Urothelium cell line (cell line): ENCODE results near the gene NAA10.

Source experiments
- DNase-seq: peaks from one replicate; pipeline ENCODE4 v3.0.0; 2011; ENCODE audit warnings: low spot score, mixed read lengths
- FAIRE-seq: peaks from 2 replicates; lab custom pipeline; 2011; peaks lifted over from hg19 to GRCh38; lab: Jason Lieb, UNC

Gene NAA10

DNA sequence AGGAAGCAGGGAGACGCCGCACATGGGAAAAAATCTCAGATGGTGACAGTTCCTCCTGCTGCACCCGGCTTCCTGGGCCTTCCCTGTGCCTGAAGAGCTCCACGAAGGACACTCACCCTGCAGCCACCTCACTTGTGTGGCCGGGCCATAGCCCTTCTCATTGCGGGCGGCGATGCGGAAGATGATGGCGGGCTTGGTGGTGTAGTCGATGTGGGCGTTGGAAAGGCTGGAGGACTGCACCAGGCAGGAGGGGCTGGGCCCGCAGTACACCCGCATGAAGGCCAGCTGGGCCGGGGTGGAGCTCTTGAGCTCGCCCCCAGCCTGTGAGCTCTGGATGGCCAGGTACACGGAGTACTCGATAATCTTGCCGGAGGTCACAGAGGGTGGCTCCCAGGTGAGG lies 15.3 kb upstream of the NAA10 start:
- no peak for DNase-seq
- FAIRE-seq: no peak

DNA sequence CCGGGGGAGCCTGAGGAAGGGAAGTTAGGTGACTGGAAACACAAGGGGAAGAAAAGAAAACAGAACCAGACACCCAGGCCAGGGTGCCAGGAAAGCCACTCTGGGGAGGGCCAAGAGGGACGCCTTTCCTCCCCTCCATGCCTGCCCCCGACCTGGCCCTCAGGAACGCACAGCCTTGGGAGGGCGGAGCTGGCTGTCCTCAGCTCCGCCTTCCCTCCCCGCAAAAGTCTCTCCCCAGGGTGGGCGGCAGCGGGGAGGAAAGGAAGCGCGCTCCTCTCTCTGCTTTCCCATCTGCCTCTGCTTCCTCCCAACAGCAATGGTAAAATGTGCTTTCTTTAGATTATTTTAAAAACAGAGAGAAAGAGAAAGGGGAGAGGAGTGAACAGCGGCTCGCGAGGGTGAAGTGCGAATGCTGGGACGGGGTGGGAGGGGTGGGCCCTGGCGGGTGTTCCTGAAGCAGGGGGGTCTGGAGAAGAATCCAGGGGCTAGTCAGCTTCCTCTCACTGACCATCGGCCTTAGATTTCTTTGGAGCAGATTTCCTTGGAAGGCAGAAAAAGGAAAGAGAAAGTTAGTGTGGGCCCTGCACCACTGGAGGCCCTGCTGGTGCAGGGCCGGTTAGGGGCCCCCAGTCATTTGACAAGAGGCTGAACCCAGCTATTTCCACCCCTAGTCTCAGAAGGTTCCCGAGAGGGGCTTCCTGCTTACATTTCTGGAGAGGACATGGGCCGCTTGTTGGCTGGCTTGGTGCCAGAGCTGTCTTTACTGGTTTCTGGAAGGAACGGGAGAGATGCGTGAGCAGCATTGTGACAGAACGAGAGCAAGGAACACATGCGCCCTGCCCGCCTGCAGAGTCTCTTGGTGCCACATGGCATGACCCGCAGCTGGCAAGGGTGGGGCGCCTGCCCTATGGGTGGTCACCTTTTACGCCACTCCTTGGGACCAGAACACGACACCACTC lies 14.3 kb upstream of the NAA10 start:
- FAIRE-seq (no peak), DNase-seq (no peak)

DNA sequence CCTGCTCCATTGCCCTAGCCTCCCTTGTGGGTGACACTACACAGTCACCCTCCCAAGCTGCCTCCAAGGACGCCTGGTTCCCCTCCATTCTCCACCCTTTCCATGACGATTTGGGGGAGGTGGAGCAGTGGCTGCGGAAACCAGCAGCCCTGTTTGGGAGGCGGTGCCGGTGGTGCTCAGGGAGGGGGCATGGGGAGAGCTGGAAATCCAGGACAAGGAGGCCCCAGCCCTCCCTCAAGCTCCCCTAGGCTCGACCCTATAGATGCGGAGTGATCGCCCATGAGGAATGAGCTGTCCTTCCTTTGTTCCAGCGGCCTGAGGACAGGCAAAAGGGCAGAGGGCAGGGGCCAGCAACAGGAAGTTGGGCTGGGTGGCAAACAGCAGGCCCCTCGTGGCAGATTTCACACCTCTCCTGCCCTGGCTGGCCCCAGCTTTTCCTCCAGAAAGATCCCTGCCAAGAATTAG lies 13.2 kb upstream of the NAA10 start:
- no peak for FAIRE-seq

DNA sequence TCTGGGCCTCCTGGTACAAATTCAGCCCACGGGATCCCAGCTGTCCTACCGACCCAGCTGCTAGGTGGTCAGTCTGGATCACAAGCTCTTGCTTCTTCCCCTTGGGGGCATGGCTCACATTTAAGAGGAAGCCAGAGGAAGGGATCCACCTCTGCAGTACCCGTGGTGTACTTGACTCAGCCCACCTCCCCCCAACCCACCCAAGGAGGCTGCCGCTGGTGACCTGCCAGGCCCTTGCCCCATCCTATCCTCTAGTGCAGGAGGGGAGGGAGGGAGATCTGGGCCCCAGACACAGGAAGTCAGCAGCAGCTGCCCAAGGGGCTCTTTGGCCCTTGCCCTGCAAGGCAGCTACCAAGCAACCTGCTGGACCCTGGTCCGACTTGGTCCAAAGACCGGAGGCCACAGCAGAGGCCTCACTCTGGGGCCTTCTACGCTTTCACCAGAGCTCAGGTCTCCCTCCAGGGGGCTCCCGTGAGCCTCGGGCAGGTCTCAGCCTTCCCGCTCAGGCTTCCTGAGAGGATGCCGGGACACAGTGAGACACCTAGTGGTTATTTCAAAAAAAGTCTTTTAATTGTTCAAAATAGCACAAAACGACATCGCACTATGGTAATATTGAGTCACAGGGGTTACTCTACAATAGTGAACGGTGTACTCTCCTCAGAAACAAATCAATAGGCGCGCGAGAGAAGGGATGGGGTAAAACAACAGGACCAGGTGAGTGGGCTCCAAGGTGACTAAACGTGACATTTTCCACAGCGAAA lies 12.4 kb upstream of the NAA10 start:
- DNase-seq (peak; percentile 83), FAIRE-seq (no peak)

More for the DNA sequence above, 13.2 kb upstream of the NAA10 start:
- no peak for DNase-seq

DNA sequence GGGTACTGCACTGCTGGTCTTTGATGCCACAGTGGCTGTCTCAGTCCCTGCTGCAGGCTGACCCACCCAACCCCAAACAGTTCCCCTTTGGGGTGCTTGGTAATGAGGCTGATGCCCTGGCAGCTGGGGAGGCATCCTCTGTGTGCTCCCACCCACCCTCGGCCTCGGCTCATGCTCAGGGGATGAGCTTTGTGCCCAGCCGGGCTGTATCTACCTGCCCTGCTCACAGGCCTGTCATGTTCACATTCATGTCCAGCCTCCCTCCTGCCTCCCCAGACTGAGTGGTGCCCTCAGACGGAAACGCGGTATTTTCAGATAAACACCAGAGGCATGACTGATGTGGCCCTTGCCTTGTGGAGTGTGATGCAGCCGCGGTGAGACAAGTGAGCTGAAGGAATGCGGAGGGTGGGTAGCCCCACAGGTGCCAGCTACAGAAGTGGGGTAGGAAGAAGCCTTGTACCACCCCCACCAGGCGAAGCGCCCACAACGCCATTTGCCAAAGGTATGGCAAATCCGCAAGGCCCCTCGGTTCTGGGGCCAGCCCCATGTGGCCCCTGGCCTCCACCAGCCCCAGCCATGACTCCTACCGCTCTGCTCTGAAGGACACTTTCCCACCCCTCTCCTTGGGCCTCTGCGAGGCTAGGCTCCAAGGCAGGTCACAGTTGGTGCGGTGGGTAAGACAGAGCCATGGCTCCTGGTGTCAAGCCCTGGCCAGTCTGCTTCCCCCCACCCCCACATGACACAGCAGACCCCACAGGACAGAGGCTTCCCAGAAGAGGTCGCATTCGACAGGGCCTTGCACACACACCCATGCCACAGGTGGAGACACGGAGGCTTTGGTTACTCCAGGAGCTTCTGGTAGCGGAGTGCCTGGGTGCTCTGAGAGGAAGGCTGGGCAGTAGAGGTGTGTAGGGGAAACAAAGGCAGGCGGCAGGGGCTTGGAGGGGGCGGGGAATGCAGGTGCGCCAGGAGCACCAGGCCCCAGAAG lies 11.4 kb upstream of the NAA10 start:
- DNase-seq: no peak
- no peak for FAIRE-seq

DNA sequence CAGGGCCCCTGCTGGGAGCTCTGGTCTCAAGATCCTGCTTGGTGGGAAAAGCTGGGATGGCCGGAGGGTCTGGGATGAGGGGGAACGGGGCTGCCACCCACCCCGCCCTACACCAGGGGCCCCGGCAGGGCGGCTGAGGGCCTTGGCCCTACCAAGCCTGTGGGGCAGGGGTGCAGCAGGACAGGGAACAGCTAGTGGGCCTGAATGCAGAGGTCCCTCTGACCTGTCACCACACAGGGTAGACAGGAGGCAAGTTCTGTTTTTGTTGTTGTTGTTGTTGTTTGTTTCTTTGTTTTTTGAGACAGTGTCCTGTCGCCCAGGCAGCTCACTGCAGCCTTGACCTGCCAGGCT lies 9.9 kb upstream of the NAA10 start:
- DNase-seq (no peak), FAIRE-seq (no peak)

DNA sequence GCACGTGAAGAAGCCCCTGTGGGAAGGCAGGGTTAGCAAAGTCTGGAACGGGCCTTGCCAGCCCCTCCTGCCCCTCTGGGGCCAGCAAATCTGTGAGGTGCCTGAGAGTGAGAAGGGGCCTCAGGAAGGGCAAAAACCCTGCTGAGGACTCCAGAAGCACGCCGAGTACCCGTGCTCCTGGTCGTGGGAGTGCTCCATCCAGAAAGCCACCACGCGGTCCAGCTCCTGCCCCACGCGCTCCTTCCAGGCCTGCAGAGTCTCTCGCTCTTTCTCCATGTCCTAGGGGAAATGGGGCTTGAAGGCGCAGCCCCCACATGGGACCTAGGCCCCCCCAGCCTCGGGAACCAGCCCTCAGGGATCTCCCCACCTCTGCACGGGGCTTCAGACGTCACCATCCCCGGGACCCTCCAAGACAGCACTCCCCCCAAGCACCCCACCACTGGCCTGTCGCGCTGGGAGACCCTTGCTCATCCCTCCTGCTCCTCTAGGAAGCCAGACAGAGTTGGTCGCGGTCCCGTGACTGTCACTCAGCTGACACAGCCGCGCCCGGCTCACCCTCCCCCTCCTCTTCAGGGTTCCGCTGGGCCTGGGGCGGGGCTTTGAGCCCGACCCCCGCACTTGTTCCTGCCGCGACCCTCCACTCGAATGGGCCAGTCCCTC lies 9.4 kb upstream of the NAA10 start, which contains the start of gene RENBP:
TSS of gene RENBP (minus strand) at position 504 of the 660 bp plus-strand sequence. CDS start at position 471, 33 bp downstream.
- FAIRE-seq (no peak), DNase-seq (no peak)

DNA sequence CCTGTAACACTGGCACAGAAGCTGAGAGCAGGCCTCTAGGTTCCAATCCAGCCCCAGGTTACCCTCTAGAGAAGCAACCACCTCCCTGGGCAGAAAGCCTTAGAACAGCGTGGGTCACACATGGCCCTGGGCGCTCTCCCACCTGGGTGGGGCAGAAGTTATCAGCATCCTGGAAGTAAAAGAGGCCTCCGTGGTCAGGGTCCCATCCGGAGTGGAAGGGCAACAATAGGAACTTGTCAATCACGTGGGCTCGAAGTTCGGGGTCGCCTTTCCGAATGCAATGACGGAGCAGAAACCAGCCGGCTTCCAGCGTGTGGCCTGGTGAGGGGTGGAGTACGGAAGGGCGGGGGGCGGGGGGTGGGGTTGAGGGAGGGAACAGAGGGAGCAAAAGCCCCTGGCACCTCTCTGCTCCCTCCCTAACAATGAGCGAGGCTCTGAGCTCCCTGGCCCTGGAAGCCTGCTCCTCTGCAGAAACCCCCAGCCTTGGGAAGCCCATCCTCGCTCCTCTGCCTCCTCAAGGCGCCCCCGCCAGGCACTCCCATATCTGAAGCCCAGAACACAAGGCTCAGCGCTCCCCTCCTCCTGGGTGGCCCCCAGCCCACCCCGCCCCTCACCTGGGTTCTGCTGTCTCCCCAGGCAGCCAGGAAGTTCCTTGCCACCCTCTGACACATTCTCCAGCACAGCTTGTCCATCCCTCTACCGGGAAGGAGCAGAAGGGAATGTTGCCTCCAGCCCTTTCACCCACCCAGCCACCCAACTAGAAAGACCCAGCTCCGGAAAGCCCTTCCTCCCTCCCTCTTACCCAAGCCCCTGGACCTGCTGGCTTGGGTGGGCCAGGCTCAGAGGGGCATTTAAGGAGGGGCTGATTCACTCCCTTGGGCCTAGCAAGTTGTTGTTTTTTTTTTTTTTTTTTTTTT lies 6.8 kb upstream of the NAA10 start:
- DNase-seq (no peak), FAIRE-seq (no peak)

DNA sequence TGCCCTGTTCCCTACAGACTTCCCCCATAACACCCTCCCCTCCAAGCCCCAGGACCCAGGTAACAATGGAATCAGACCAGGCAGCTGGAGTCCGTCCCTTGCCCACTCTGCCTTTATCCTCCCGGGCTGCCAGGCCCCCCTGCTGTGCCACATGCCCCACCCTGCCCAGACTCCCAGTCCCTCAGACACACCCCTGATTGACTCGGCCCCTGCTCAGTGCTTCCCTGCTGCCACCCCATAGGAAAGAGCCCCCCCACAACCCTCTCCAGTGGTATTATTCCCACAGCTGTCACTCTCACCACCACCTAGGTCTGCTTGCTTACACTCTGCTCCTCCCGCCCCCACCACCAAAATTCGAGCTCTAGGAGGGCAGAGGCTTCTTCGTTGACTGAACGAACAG lies 4.7 kb upstream of the NAA10 start:
- DNase-seq (no peak), FAIRE-seq (no peak)

DNA sequence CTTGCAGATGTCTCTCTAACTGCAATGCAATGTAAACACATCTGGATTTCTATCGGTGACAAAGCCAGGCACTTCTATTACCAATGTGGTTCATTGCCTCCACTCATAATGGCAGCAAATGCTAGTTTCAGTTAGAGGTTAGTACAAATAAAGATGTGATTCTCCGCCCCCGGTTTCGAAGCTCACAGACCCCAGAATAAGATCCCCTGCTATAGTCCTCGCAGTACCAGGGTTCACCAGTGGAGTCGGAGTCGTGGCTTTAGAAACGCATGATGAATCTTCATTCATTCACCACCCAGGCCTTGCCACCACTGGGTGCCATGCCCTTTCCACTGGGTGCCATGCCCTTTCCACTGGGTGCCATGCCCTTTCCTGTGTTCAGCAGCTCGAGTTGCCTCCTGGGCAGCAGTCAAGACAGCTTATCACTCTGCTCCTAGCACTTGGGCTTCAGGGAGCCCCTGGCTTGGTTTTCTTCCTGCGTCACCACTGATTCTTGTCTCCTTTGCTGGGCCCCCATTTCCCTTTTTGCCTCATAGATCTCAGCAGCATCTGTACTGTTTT lies 3.5 kb upstream of the NAA10 start:
- FAIRE-seq: no peak
- no peak for DNase-seq

DNA sequence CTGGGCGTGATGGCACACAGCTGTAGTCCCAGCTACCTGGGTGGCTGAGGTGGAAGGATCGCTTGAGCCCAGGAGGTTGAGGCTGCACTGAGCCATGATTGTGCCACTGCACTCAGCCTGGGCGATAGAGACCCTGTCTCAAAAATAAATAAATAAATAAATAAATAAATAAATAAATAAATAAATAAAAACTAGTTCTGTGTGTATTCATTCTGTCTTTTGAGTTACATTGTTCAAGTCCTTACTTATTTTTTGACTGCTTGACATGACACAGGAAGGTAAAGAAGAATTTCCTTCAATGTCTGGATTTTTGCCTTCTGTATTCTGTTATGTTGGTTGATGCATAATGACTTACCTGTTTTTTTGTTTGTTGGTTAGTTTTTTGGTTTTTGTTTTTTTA lies 2.2 kb upstream of the NAA10 start:
- FAIRE-seq (no peak), DNase-seq (no peak)

DNA sequence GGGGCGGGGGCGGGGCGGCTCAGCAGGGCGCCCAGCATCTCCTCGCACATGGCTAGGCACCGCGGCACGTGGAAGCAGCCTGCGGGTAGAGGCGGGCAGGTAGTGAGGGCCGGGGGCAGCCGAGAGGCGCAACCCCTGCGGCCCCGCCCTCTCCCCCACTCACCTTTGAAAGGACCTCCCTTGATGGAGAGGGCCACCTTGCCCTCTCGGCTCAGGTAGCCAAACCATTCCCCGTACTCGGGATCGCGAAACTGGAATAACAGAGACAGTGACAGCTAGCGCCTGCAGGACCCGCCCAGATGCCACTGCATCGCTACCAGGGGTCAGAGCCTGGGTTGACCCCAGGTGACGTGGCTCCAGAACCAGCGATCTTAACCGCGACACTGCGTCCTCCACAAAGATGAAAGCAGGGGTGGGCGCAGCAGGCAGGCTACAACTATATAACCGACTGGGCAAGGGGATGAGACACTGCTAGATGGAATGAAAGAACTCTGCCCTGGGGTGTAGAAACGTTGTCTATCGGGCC lies 552 bp upstream of the NAA10 start:
- DNase-seq (no peak), FAIRE-seq (no peak)

DNA sequence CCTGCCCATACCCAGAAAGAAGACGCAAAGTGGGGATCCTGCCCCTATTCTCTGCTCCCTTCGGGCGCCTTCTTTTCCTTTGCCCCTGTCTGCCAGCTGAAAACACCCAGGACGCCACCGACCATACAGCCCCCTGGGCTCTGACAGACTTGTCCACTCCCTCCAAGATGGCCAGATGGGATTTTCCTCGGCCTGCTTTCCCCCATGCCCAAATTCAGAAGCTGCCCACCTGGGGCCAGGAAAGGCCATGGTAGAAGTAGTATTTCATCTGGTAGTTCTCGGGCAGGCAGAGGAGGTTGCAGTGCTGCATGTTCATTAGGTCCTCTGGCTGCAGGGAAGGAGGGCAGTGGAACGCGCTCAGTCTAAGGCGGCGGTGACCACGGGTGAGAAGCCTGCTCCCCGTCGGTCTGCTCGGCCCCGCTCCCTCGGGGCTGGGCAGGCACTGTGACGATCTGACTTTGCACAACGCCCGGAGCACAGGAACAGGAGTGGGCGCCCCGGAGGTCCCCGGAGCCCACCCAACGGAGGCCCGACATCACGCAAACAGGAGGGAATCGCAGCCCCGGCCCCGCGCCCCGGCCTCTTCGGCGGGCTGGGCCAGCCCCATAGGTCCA lies 582 bp downstream of the NAA10 start:
- FAIRE-seq (no peak), DNase-seq (no peak)

DNA sequence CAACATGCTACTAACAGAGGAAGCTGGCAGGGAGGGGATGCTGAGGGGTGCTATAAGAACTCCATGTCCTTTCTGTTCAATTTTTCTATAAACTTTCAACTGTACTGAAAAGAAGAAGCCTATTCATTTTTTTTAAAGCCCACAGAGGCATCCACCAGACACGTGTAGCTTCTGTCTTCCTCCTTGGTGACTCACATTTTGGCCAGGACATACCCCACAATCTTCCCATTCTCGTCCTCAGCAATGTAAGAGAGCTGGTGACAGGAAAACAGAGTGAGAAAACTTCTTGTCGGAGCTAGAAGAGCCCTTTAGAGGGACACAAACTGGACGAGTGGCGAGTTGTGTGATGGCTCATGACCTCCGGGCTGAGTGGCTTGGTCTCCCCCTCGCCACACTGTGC lies 1.1 kb downstream of the NAA10 start:
- DNase-seq (no peak), FAIRE-seq (no peak)

DNA sequence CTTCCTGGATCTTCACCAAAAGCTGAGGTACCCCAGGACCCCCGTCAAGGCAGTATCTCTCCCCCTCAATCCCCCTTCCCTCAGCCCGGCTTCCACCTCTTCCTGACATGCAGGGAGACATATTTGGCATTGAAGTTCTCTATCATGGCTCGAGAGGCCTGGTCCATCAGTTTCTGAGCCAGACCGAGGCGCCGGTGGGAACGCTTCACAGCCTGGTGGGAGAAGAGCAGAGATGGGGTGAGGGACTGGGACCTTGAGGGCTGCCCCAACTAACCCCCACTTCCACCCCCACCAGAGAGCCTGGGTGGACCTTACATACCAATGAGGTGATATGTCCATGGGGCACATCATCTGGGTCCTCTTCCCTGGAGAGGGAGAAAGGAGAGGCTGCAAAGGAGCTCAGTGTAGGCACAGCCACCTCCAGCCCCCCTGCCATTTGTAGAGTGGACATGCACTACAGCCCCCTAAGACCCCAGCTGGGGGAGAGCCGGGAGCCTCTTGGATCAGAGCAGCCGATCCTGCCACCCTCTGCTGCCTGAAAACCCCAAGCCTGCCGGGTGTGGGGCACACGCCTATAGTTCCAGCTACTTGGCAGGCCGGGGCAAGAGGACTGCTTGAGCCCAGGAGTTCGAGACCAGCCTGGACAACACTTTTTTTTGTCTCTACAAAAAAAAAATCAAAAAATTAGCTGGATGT lies 2.5 kb downstream of the NAA10 start:
- FAIRE-seq (no peak), DNase-seq (no peak)

DNA sequence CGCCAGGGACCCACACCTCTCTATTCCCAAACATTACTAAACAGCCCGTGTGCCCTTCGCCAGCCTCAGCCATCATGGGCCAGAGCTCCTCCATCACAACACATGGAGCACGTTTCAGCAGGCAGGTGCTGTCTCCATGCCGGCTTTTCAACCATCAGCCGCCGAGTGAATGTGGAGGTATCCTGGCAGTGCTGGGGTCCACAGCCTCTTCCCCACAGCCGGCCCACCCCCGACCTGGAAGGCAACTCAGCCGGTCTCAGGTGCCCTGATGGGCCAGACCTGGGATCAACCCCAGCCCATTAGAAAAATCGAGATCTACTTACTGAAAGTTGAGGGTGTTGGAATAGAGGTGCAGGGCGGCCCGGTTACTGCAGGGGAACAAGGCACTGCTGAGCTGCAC lies 3.1 kb downstream of the NAA10 start:
- FAIRE-seq: no peak
- DNase-seq: no peak

DNA sequence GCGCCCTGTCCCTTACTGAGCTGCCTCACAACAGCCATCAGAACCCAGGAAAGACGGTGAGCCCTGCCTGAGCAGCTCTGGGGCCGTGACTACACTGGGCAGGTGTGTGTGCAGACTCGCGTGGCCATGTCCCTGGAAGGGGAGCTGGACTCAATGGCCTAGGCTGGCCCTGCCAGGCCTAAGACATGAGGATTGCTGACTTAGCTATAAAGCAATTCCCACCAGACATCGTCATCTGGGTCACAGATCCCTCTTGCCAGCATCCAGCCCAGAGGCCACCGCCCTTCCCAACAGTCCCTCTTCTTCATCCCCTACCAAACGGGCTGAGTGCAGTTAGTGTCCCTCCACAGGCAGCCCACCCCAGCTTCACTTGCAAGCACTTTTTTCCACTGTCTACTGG lies 3.7 kb downstream of the NAA10 start:
- FAIRE-seq (no peak), DNase-seq (no peak)
